Breast epithelium (tissue), 4 donors: ENCODE results near the gene DNAJB1. TPM values are rescaled to one million over a fixed set of nuclear protein-coding genes. Genes with fewer than 3 reads are reported as not detected.

Experiments used
- DNase-seq, 2 donors: peaks; one replicate each; pipeline ENCODE4 v3.0.0-alpha.2; 2019; ENCODE audit warnings: low spot score in 2 of 2
- H3K27ac ChIP-seq, 2 donors: fragments of 200-600 bp; sonication (generic) in 1 of 2; one replicate each; pipeline ENCODE4 v1.5.1; 2016 to 2019; ENCODE audit warnings: mild to moderate bottlenecking in 1 of 2
- H3K27me3 ChIP-seq, 2 donors: fragments of 200-600 bp; sonication (generic) in 1 of 2; one replicate each; pipeline versions ENCODE4 v1.5.1 to v1.6.0; 2017 to 2019; ENCODE audit warnings: control low read depth in 1 of 2, mild to moderate bottlenecking in 1 of 2
- H3K36me3 ChIP-seq: fragments of 200-600 bp; one replicate; pipeline ENCODE4 v1.5.1; 2019
- H3K4me1 ChIP-seq, 2 donors: fragments of 200-600 bp; sonication (generic); one replicate each; pipeline ENCODE4 v1.5.1; 2016 to 2019; ENCODE audit warnings: control low read depth in 1 of 2
- H3K4me3 ChIP-seq, 3 donors: fragments of 200-600 bp; sonication (generic); 1 replicate in 2 of 3; 2 replicates in 1 of 3; pipeline ENCODE4 v1.5.1; 2016 to 2019; ENCODE audit warnings: mild to moderate bottlenecking in 3 of 3, moderate library complexity in 2 of 3
- H3K9me3 ChIP-seq, 2 donors: fragments of 200-600 bp; sonication (generic) in 1 of 2; one replicate each; pipeline ENCODE4 v1.5.1; 2016 to 2019; ENCODE audit warnings: control low read depth in 1 of 2
- POLR2A ChIP-seq: fragments of 450-650 bp; IDR thresholded peaks from one replicate; pipeline ENCODE4 v1.6.1; 2016; ENCODE audit warnings: antibody characterized with exemption, mild to moderate bottlenecking, moderate library complexity
- POLR2AphosphoS5 ChIP-seq, 3 donors: sonication (generic); formaldehyde crosslinking; IDR thresholded peaks; one replicate each; pipeline ENCODE4 v1.6.1; 2017; ENCODE audit warnings: antibody characterized with exemption in 3 of 3
- intact Hi-C: fragments of 100-400 bp; cut with DNase I; formaldehyde crosslinking; loops from one replicate; pipeline ENCODE4 v1.15.1; 2023; ENCODE audit warnings: low total_unique reads
- total RNA-seq, 3 donors: library from RNA; depleted of rRNA; stranded (reverse); fragments of >200 nt; gene quantifications; one replicate each; pipeline ENCODE4 v1.1.0, GENCODE V29; 2016
- TF ChIP-seq, protein P1 (sequence below), 3 donors: fragments of 450-650 bp; IDR thresholded peaks; one replicate each; pipeline ENCODE4 v1.5.1; 2016 to 2017; ENCODE audit warnings: antibody characterized with exemption in 3 of 3, mild to moderate bottlenecking in 3 of 3, moderate library complexity in 3 of 3

The DNAJB1 gene
- total RNA-seq, 3 donors from 2014 or later, result 59.0 to 166 (median 102) TPM

DNA sequence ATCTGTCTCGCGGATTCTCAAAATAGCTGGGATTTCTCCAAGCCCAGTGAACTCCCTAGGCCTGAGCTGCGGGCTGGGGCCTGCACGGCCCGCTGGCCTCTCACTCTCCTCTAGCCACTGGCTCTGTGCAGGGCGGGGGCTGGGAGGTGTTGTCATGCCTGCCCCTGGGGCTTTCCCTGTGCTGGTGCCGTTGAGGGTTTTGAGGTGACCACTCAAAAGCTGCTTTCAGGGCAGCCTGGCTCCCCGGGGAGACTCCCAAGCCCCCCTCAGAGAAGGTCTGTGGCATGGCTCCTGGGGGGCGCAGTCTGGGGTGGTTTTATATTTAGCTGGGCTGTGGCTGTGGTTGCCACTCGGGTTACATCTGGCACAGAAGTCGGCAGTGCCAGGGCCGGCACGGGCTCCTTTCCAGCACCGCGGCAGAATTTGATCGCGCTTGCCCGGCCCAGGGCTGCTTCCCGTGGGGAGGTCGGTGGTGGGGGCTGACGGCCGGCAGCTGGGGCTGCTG is 43.7 kb upstream of the DNAJB1 start:
- TF ChIP-seq POLR2A (no peak), POLR2AphosphoS5 (IDR thresholded peaks at IDR 0.05) (no peak)
- TF ChIP-seq, protein P1, sequence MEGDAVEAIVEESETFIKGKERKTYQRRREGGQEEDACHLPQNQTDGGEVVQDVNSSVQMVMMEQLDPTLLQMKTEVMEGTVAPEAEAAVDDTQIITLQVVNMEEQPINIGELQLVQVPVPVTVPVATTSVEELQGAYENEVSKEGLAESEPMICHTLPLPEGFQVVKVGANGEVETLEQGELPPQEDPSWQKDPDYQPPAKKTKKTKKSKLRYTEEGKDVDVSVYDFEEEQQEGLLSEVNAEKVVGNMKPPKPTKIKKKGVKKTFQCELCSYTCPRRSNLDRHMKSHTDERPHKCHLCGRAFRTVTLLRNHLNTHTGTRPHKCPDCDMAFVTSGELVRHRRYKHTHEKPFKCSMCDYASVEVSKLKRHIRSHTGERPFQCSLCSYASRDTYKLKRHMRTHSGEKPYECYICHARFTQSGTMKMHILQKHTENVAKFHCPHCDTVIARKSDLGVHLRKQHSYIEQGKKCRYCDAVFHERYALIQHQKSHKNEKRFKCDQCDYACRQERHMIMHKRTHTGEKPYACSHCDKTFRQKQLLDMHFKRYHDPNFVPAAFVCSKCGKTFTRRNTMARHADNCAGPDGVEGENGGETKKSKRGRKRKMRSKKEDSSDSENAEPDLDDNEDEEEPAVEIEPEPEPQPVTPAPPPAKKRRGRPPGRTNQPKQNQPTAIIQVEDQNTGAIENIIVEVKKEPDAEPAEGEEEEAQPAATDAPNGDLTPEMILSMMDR (IDR thresholded peaks at IDR 0.05), result no peak
- peak in 1 of 2 donors; percentile 62 for DNase-seq
- H3K36me3 ChIP-seq, result no peaks in the 10 kb centered on the region
- H3K27ac ChIP-seq, result peak overlapping the region; percentile 82 to 92
- intact Hi-C loops, result loop anchor here (10.0 kb wide), 1 partner anchor 123 kb away; no protein-coding TSS in a partner anchor
- H3K4me1 ChIP-seq, result peaks cover 18 to 30% of the 10 kb centered on the region in 2 donors
- peak overlapping the region in 2 of 3 donors; percentile 22 to 50 for H3K4me3 ChIP-seq
- no peaks in the 10 kb centered on the region for H3K27me3 ChIP-seq
- H3K9me3 ChIP-seq, result no peaks in the 10 kb centered on the region

DNA sequence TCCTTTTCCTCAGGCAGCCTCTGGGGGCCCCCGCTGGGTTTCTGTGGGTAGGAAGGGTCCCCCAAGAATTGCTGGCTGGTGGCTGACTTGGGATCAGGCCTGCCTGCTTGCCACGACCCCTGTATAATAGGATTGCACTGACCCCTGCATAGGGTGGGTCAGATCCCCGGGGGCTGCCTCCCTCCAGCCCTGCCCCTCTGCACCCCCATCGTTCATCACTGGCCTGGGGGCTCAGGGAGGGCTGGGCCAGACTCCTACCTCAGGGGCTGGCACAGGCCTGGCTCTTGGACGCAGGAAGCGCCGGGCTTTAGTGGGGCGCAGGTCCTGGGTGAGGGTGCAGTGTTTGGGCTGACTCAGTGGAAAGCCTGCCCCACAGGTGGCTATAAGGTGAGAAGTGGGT is 43.1 kb upstream of the DNAJB1 start:
- intact Hi-C loops, result loop anchor here (10.0 kb wide), 1 partner anchor 124 kb away; no protein-coding TSS in a partner anchor
- peak overlapping the region; percentile 82 to 92 for H3K27ac ChIP-seq
- H3K9me3 ChIP-seq, result no peaks in the 10 kb centered on the region
- peaks cover 22 to 30% of the 10 kb centered on the region in 2 donors for H3K4me1 ChIP-seq
- H3K27me3 ChIP-seq, result no peaks in the 10 kb centered on the region
- no peak for DNase-seq
- H3K4me3 ChIP-seq, result peak overlapping the region in 1 of 3 donors; percentile 50
- TF ChIP-seq POLR2A, result no peak
- TF ChIP-seq, protein P1 (IDR thresholded peaks at IDR 0.05), result no peak
- no peak for TF ChIP-seq POLR2AphosphoS5 (IDR thresholded peaks at IDR 0.05)
- no peaks in the 10 kb centered on the region for H3K36me3 ChIP-seq

DNA sequence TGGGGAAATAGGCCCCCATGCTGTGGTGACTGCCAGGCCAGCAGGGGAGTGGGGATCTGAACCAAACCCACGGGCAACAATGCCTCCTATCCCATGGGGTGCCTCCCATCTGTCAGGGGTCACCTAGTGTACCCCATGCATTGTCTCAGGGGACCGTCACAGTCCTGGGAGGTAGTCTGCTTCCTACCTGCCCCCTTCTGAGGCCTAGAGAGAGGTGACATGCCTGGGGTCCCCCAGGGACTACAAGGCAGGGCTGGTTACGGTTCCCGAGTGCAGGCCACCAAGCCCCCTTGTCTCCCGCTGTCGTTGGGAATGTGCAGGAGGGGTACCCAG is 42.5 kb upstream of the DNAJB1 start:
- no peaks in the 10 kb centered on the region for H3K36me3 ChIP-seq
- peak overlapping the region; percentile 82 to 92 for H3K27ac ChIP-seq
- H3K9me3 ChIP-seq, result no peaks in the 10 kb centered on the region
- TF ChIP-seq, protein P1 (IDR thresholded peaks at IDR 0.05), result no peak
- no peak for TF ChIP-seq POLR2A
- no peak for TF ChIP-seq POLR2AphosphoS5 (IDR thresholded peaks at IDR 0.05)
- H3K27me3 ChIP-seq, result no peaks in the 10 kb centered on the region
- H3K4me3 ChIP-seq, result no peak overlapping the region
- no peak for DNase-seq
- peaks cover 22 to 30% of the 10 kb centered on the region in 2 donors for H3K4me1 ChIP-seq
- intact Hi-C loops, result loop anchor here (10.0 kb wide), 1 partner anchor 124 kb away; no protein-coding TSS in a partner anchor

DNA sequence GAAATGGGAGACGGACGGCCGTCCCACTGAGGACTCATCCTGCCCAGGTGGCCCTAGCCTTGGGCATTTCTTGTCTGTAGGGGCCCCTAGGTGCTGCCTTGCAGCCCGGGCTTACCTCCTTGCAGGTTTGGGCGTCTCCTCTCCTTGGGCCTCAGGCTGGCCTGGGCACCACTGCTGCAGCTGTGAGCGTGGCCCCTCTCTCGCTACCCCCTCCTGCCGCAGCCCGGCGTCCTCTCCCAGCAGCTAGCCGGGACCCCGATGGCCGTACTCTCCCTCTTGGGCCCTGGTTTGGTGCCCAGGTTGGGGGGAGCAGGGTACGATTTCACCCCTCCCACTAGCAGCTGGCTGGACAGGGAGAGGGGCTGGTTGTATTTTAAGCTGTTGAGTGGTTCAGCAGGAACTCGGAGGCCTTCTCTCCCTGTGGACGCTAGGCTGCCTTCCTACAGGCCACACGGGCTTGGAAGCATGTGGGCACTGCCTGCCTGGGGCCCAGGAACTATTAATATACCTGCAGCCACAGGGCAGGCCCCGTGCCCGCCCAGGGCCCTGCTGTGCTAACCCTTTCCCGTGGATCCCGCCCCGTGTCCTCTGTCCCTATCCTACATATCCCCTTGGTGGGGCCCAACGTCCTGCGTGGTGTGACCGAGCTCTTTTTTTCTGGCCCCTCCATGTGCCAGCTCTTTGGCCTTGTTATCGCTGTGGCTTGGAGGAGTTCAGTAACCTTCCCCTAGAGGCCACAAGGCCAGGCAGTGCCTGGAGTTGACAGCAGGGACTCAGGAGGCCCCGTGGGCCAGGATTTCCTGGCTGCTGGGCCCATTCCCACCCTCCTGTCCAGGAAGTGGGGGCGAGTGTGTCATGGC is 41.9 kb upstream of the DNAJB1 start:
- DNase-seq, result no peak
- peak overlapping the region; percentile 82 to 92 for H3K27ac ChIP-seq
- no peaks in the 10 kb centered on the region for H3K36me3 ChIP-seq
- H3K4me1 ChIP-seq, result peaks cover 22 to 30% of the 10 kb centered on the region in 2 donors
- H3K9me3 ChIP-seq, result no peaks in the 10 kb centered on the region
- no peak overlapping the region for H3K4me3 ChIP-seq
- TF ChIP-seq POLR2A (no peak), POLR2AphosphoS5 (IDR thresholded peaks at IDR 0.05) (no peak)
- TF ChIP-seq, protein P1 (IDR thresholded peaks at IDR 0.05), result no peak
- no peaks in the 10 kb centered on the region for H3K27me3 ChIP-seq
- intact Hi-C loops, result loop anchor here (10.0 kb wide), 1 partner anchor 125 kb away; no protein-coding TSS in a partner anchor
